ENCODE data around the gene NACC2. TPM values are rescaled to one million over a fixed set of nuclear protein-coding genes. Genes with fewer than 3 reads are reported as not detected.

NACC2 gene
- total RNA-seq, 4 donors from 2014 or later: 22.2 to 64.3 (median 26.5) TPM

- Histone ChIP-seq H3K27ac (no peak overlapping the region), H3K4me1 (peaks cover 0 to 7% (median 3%) of the 10 kb centered on the region in 4 donors), H3K4me3 (no peak overlapping the region), H3K36me3 (no peaks in the 10 kb centered on the region), H3K27me3 (no peaks in the 10 kb centered on the region), H3K9me3 (no peaks in the 10 kb centered on the region)
- intact Hi-C loops (cut with DNase I; ENCODE audit: low total_unique reads): no loop called here
- in situ Hi-C loops (cut with MboI; ENCODE audit: low pct_ligation_motif_present in 1 of 4, low pct_unique_long_range_greater_than_20kb in 1 of 4, low sequenced_read_pairs in 3 of 4): no loop called here
- 92 to 97% methylated on average over 5 to 12 of the region's 19 CpGs for WGBS, 2 donors (ENCODE audit: low coverage in 1 of 2)
- DNase-seq: no peak
- TF ChIP-seq POLR2A (IDR thresholded peaks at IDR 0.05): no peak
- TF ChIP-seq CTCF (IDR thresholded peaks at IDR 0.05): no peak
- TF ChIP-seq EP300 (IDR thresholded peaks at IDR 0.05; ENCODE audit: low read depth): no peak
- no peak for TF ChIP-seq POLR2AphosphoS5 (IDR thresholded peaks at IDR 0.05)
Observed at GRCh38 chr9:136021872-136022681, 73.0 kb downstream of the NACC2 start.

- Histone ChIP-seq H3K4me3 (no peak overlapping the region), H3K27ac (no peak overlapping the region), H3K9me3 (no peaks in the 10 kb centered on the region), H3K4me1 (peaks cover 0 to 7% (median 3%) of the 10 kb centered on the region in 4 donors), H3K27me3 (no peaks in the 10 kb centered on the region), H3K36me3 (no peaks in the 10 kb centered on the region)
- in situ Hi-C loops (cut with MboI; ENCODE audit: low pct_ligation_motif_present in 1 of 4, low pct_unique_long_range_greater_than_20kb in 1 of 4, low sequenced_read_pairs in 3 of 4): no loop called here
- WGBS, 2 donors (ENCODE audit: low coverage in 1 of 2): 91 to 93% methylated on average over 13 to 25 of the region's 25 CpGs
- DNase-seq: no peak
- intact Hi-C loops (cut with DNase I; ENCODE audit: low total_unique reads): no loop called here
- TF ChIP-seq POLR2A (IDR thresholded peaks at IDR 0.05): no peak
- TF ChIP-seq POLR2AphosphoS5 (IDR thresholded peaks at IDR 0.05): no peak
- TF ChIP-seq EP300 (IDR thresholded peaks at IDR 0.05; ENCODE audit: low read depth): no peak
- TF ChIP-seq CTCF (IDR thresholded peaks at IDR 0.05): no peak
Observed at GRCh38 chr9:136021171-136021871, 73.8 kb downstream of the NACC2 start.

- H3K4me1 ChIP-seq: peaks cover 0 to 7% (median 3%) of the 10 kb centered on the region in 4 donors
- no peaks in the 10 kb centered on the region for H3K36me3 ChIP-seq
- intact Hi-C loops (cut with DNase I; ENCODE audit: low total_unique reads) (no loop called here), in situ Hi-C loops (cut with MboI; ENCODE audit: low pct_ligation_motif_present in 1 of 4, low pct_unique_long_range_greater_than_20kb in 1 of 4, low sequenced_read_pairs in 3 of 4) (no loop called here)
- 94 to 96% methylated on average over 4 to 9 of the region's 9 CpGs for WGBS, 2 donors (ENCODE audit: low coverage in 1 of 2)
- no peaks in the 10 kb centered on the region for H3K27me3 ChIP-seq
- H3K4me3 ChIP-seq: no peak overlapping the region
- DNase-seq: no peak
- no peak for TF ChIP-seq POLR2AphosphoS5 (IDR thresholded peaks at IDR 0.05)
- no peak for TF ChIP-seq POLR2A (IDR thresholded peaks at IDR 0.05)
- no peak for TF ChIP-seq CTCF (IDR thresholded peaks at IDR 0.05)
- no peak for TF ChIP-seq EP300 (IDR thresholded peaks at IDR 0.05; ENCODE audit: low read depth)
- H3K27ac ChIP-seq: no peak overlapping the region
- H3K9me3 ChIP-seq: no peaks in the 10 kb centered on the region
Observed at GRCh38 chr9:136020671-136021070, 74.4 kb downstream of the NACC2 start.

- peaks cover 0 to 7% (median 3%) of the 10 kb centered on the region in 4 donors for H3K4me1 ChIP-seq
- H3K9me3 ChIP-seq: no peaks in the 10 kb centered on the region
- intact Hi-C loops (cut with DNase I; ENCODE audit: low total_unique reads): no loop called here
- no peak for DNase-seq
- no peaks in the 10 kb centered on the region for H3K27me3 ChIP-seq
- in situ Hi-C loops (cut with MboI; ENCODE audit: low pct_ligation_motif_present in 1 of 4, low pct_unique_long_range_greater_than_20kb in 1 of 4, low sequenced_read_pairs in 3 of 4): no loop called here
- H3K36me3 ChIP-seq: no peaks in the 10 kb centered on the region
- H3K4me3 ChIP-seq: no peak overlapping the region
- WGBS, 2 donors (ENCODE audit: low coverage in 1 of 2): 88% methylated on average over 16 of the region's 16 CpGs; no CpG with 5 or more reads in 1 of the 2 donors
- no peak for TF ChIP-seq POLR2AphosphoS5 (IDR thresholded peaks at IDR 0.05)
- H3K27ac ChIP-seq: no peak overlapping the region
Observed at GRCh38 chr9:136020206-136020605, 74.9 kb downstream of the NACC2 start.
